SH-SY5Y (cell line): ENCODE results near the gene MAP3K6.

ENCODE experiments used
- GATA2 ChIP-seq: IDR thresholded peaks from 2 replicates; pipeline ENCODE4 v1.6.1; 2011; ENCODE audit warnings: mild to moderate bottlenecking, low read depth, low read length
- GATA3 ChIP-seq: IDR thresholded peaks from 2 replicates; pipeline ENCODE4 v1.6.1; 2011; ENCODE audit warnings: low read depth, mild to moderate bottlenecking, low read length, moderate library complexity

DNA sequence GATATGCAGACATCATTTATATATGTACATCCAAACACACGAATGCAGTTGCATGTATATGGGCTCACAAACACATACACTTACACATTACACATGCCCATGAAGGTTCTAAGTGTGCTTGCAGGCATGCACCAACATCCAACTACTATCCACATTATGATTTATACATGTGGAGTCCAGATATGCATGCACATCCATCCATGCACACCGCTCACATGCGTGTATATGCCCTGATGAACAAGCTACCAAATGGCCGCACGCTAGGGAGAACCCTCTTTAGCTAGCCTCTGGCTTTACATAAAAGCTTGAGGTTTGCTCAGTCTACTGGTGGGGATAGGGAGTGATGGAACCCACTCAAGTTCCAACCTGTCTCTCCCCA is 34.2 kb upstream of the MAP3K6 start:
- no peak for TF ChIP-seq GATA3
- no peak for TF ChIP-seq GATA2
